ENCODE results near the gene THTPA.
"Not testable (repeated sequence)": the region's sequence is repeated elsewhere in the genome, so short reads cannot be mapped to it uniquely, and the experiment has no call there.

The THTPA gene

GRCh38 chr14:23605931-23606585, 50.0 kb downstream of the THTPA start:
- TF ChIP-seq, protein P1, sequence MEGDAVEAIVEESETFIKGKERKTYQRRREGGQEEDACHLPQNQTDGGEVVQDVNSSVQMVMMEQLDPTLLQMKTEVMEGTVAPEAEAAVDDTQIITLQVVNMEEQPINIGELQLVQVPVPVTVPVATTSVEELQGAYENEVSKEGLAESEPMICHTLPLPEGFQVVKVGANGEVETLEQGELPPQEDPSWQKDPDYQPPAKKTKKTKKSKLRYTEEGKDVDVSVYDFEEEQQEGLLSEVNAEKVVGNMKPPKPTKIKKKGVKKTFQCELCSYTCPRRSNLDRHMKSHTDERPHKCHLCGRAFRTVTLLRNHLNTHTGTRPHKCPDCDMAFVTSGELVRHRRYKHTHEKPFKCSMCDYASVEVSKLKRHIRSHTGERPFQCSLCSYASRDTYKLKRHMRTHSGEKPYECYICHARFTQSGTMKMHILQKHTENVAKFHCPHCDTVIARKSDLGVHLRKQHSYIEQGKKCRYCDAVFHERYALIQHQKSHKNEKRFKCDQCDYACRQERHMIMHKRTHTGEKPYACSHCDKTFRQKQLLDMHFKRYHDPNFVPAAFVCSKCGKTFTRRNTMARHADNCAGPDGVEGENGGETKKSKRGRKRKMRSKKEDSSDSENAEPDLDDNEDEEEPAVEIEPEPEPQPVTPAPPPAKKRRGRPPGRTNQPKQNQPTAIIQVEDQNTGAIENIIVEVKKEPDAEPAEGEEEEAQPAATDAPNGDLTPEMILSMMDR (IDR thresholded peaks at IDR 0.05; ENCODE audit: low read depth, low read length): no peak
- H3K4me3 ChIP-seq (ENCODE audit: low read depth, low read length): no peak overlapping the region

- TF ChIP-seq, protein P1 (IDR thresholded peaks at IDR 0.05; ENCODE audit: low read depth, low read length): no peak
- no peak overlapping the region for H3K4me3 ChIP-seq (ENCODE audit: low read depth, low read length)
These were observed 52.4 kb downstream of the THTPA start for GRCh38 chr14:23608454-23608853.

DNA sequence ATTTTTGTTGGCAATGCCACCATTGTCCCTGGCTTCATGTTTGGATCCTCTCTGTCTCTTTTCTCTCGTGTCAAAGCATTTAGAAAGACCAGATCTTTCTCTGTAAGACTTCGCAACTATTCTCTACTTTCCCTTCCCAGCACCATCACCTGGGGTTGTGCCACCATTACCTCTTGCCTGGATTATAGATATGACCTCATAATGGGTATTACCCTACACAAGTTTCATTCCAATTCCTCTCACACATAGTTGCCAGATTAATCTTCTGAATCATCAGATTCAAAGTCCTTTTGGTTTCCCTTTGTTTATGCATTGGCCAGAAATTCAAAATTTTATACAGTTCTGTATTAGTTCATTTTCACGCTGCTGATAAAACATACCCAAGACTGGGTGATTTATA, 52.9 kb downstream of the THTPA start:
- TF ChIP-seq, protein P1 (IDR thresholded peaks at IDR 0.05; ENCODE audit: low read depth, low read length): no peak
- H3K4me3 ChIP-seq (ENCODE audit: low read depth, low read length): no peak overlapping the region

GRCh38 chr14:23609411-23610089, 53.5 kb downstream of the THTPA start:
- H3K4me3 ChIP-seq (ENCODE audit: low read depth, low read length): not testable (repeated sequence)
